Stomach smooth muscle (tissue), 2 donors: ENCODE measurements around the gene NSRP1.
"Not testable (repeated sequence)": the region's sequence is repeated elsewhere in the genome, so short reads cannot be mapped to it uniquely, and the experiment has no call there.

Source experiments
- H3K27ac ChIP-seq: one replicate; pipeline ENCODE4 v1.7.0; 2013; ENCODE audit warnings: mild to moderate bottlenecking, low read length, inconsistent platforms
- H3K27me3 ChIP-seq, 2 donors: one replicate each; pipeline ENCODE4 v1.7.0; 2013; ENCODE audit warnings: low read length in 2 of 2; ENCODE audit not compliant: insufficient read depth in 2 of 2, control insufficient read depth in 1 of 2
- H3K36me3 ChIP-seq, 2 donors: one replicate each; pipeline ENCODE4 v1.7.0; 2013; ENCODE audit warnings: low read length in 2 of 2; ENCODE audit not compliant: control insufficient read depth in 2 of 2, insufficient read depth in 2 of 2
- H3K4me1 ChIP-seq: one replicate; pipeline ENCODE4 v1.7.0; 2013; ENCODE audit warnings: low read length; ENCODE audit not compliant: control insufficient read depth, insufficient read depth
- H3K4me3 ChIP-seq, 2 donors: one replicate each; pipeline ENCODE4 v1.7.0; 2013; ENCODE audit warnings: low read length in 2 of 2
- H3K9ac ChIP-seq, 2 donors: one replicate each; pipeline ENCODE4 v1.7.0; 2013; ENCODE audit warnings: low read length in 2 of 2, mild to moderate bottlenecking in 1 of 2
- H3K9me3 ChIP-seq, 2 donors: one replicate each; pipeline ENCODE4 v1.7.0; 2013; ENCODE audit warnings: low read length in 2 of 2; ENCODE audit not compliant: control insufficient read depth in 2 of 2
- donor health status: healthy.
- donor health status: Pancreatic carcinoma.

Gene NSRP1

GRCh38 chr17:30118635-30119034 lies 2.0 kb downstream of the NSRP1 start:
- H3K9me3 ChIP-seq, H3K4me1 ChIP-seq, H3K4me3 ChIP-seq, H3K27ac ChIP-seq, H3K36me3 ChIP-seq, H3K9ac ChIP-seq, H3K27me3 ChIP-seq: not testable (repeated sequence)

GRCh38 chr17:30124273-30124796 lies 7.7 kb downstream of the NSRP1 start:
- no peak overlapping the region for H3K9ac ChIP-seq
- H3K9me3 ChIP-seq: no peaks in the 10 kb centered on the region
- H3K27ac ChIP-seq: no peak overlapping the region
- no peaks in the 10 kb centered on the region for H3K27me3 ChIP-seq
- peaks cover 0 to 5% of the 10 kb centered on the region in 2 donors for H3K36me3 ChIP-seq
- H3K4me1 ChIP-seq: no peaks in the 10 kb centered on the region
- H3K4me3 ChIP-seq: no peak overlapping the region

GRCh38 chr17:30130121-30130520 lies 13.5 kb downstream of the NSRP1 start:
- H3K4me1 ChIP-seq: no peaks in the 10 kb centered on the region
- H3K27ac ChIP-seq: no peak overlapping the region
- no peak overlapping the region for H3K9ac ChIP-seq
- H3K36me3 ChIP-seq: peaks cover 3 to 6% of the 10 kb centered on the region in 2 donors
- no peak overlapping the region for H3K4me3 ChIP-seq
- H3K27me3 ChIP-seq: no peaks in the 10 kb centered on the region
- no peaks in the 10 kb centered on the region for H3K9me3 ChIP-seq

DNA sequence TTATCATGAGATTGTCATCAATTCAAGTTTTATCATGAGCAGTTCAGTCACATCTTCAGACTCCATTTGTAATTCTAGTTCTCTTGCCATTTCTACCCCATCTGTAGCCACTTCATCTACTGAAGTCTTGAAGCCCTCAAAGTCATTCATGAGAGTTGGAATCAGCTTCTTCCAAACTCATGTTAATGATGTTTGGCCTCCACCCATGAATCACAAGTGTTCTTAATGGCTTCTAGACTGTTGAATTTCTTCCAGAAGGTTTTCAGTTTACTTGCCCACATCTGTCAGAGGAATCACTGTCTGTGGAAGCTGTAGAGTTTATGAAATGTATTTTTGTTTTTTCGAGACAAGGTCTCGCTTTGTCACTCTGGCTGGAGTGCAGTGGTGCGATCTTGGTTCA lies 16.0 kb downstream of the NSRP1 start:
- no peaks in the 10 kb centered on the region for H3K9me3 ChIP-seq
- no peak overlapping the region for H3K4me3 ChIP-seq
- H3K27me3 ChIP-seq: no peaks in the 10 kb centered on the region
- H3K9ac ChIP-seq: no peak overlapping the region
- H3K4me1 ChIP-seq: no peaks in the 10 kb centered on the region
- no peak overlapping the region for H3K27ac ChIP-seq
- peaks cover 3 to 6% of the 10 kb centered on the region in 2 donors for H3K36me3 ChIP-seq

DNA sequence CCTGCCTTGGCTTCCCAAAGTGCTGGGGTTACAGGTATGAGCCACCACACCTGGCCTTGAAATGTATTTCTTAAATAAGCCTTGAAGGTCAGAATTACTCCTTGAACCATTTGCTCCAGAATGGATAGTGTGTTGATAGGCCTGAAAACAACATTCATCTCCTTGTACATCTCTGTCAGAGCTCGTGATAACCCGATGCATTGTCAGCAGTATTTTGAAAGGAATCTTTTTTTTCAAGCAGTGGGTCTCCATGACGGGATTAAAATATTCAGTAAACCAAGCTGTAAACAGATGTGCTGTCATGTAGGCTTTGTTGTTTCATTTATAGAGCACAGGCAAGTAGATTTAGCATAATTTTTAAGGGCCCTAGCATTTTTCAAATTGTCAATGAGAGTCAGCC lies 16.6 kb downstream of the NSRP1 start:
- Histone ChIP-seq H3K9me3 (no peaks in the 10 kb centered on the region), H3K4me1 (no peaks in the 10 kb centered on the region), H3K9ac (no peak overlapping the region), H3K4me3 (no peak overlapping the region), H3K27ac (no peak overlapping the region), H3K27me3 (no peaks in the 10 kb centered on the region), H3K36me3 (peaks cover 3 to 4% of the 10 kb centered on the region in 2 donors)

DNA sequence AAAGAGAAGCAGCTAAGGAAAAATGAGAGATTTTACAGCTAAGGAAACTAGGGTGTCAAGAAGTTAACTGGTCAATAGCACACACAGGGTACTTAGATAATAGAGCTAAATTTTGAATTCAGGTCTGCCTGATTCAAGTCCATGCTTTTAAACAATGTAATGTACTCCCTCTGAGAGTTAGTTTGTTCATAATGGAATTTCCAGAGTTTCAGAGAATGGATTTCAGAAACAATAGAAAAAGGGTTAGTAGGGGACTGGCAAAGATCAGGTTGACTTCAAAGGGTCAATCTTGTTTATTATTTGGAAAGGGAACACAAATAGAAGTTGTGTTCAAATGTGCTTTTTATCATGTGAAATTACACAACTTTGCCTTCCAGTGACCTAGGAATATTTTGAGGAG lies 17.9 kb downstream of the NSRP1 start:
- no peak overlapping the region for H3K4me3 ChIP-seq
- no peak overlapping the region for H3K27ac ChIP-seq
- peaks cover 3 to 4% of the 10 kb centered on the region in 2 donors for H3K36me3 ChIP-seq
- H3K9me3 ChIP-seq: no peaks in the 10 kb centered on the region
- no peaks in the 10 kb centered on the region for H3K27me3 ChIP-seq
- H3K4me1 ChIP-seq: no peaks in the 10 kb centered on the region
- H3K9ac ChIP-seq: no peak overlapping the region

DNA sequence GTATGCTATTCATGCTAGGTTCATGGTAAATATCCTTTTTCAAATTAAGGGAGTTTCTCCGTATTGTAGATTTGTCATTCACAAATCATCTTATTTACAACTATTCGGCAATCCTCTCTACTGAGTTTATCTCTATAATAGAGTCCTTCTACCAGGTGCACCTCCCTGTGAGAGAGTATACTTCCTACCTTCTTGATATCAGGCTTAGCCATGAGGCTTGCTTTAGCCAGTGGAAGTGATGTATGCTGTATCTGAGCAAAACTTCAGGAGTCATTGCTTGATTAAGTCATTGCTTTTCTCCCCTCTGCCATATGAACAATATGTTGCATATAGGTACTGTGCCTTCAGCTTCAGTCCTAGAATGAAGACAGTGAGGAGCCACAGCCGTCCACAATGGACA lies 20.5 kb downstream of the NSRP1 start:
- Histone ChIP-seq H3K36me3 (peaks cover 0 to 4% of the 10 kb centered on the region in 2 donors), H3K27ac (no peak overlapping the region), H3K4me1 (no peaks in the 10 kb centered on the region), H3K9ac (no peak overlapping the region), H3K27me3 (no peaks in the 10 kb centered on the region), H3K9me3 (no peaks in the 10 kb centered on the region), H3K4me3 (no peak overlapping the region)

DNA sequence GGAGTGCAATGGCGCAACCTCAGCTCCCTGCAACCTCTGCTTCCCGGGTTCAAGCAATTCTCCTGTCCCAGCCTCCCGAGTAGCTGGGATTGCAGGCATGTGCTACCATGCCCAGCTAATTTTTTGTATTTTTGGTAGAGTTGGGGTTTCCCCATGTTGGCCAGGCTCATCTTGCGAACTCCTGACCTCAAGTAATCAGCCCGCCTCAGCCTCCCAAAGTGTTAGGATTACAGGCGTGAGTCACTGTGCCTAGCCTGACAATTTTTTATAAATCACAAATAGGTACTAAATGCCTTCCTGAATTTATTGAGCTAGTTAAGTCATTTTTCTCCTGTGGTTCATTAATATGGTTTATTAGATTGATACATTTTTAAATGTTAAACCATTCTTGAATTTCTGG lies 31.2 kb downstream of the NSRP1 start:
- H3K27me3 ChIP-seq, H3K4me1 ChIP-seq, H3K4me3 ChIP-seq, H3K9me3 ChIP-seq, H3K27ac ChIP-seq, H3K9ac ChIP-seq, H3K36me3 ChIP-seq: not testable (repeated sequence)

DNA sequence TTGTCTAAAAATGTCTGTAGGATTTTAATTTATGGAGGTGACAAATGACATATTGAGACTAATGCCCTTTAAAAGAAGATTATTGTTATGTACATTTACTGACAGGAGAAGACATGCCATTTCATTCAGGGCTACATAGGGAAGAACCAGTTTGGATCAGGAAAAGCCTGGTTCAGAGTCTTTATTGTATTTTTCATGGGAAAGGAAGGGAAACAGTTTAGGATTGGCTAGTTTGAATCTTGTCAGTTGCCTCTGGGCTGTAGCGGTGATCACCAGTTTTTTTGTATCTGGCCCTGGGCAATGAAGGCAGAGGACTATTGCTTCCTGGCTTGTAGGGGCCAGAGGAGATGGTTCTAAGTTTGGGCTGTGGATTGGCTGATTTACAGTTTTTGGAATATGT lies 31.8 kb downstream of the NSRP1 start:
- Histone ChIP-seq H3K9me3 (no peaks in the 10 kb centered on the region), H3K4me1 (no peaks in the 10 kb centered on the region), H3K9ac (no peak overlapping the region), H3K4me3 (no peak overlapping the region), H3K27ac (no peak overlapping the region), H3K27me3 (no peaks in the 10 kb centered on the region), H3K36me3 (no peaks in the 10 kb centered on the region)

DNA sequence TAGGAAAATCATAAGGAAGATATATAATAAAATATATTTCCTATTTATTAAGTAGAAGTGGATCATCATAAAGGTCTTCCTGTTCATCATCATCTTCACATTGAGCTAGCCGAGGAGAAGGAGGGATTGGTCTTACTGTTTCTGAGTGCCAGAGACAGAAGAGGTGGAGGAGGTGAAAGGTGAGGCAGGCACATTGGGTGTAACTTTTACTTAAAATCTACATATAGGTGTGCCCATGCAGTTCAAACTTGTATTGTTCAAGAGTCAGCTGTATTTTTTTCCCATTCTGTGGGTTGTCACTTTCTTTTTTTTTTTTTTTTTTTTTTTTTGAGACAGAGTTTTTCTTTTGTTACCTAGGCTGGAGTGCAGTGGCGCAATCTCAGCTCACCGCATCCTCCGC lies 34.9 kb downstream of the NSRP1 start:
- H3K9ac ChIP-seq: no peak overlapping the region
- H3K4me1 ChIP-seq: no peaks in the 10 kb centered on the region
- no peak overlapping the region for H3K4me3 ChIP-seq
- no peaks in the 10 kb centered on the region for H3K36me3 ChIP-seq
- H3K27me3 ChIP-seq: no peaks in the 10 kb centered on the region
- H3K27ac ChIP-seq: no peak overlapping the region
- no peaks in the 10 kb centered on the region for H3K9me3 ChIP-seq

DNA sequence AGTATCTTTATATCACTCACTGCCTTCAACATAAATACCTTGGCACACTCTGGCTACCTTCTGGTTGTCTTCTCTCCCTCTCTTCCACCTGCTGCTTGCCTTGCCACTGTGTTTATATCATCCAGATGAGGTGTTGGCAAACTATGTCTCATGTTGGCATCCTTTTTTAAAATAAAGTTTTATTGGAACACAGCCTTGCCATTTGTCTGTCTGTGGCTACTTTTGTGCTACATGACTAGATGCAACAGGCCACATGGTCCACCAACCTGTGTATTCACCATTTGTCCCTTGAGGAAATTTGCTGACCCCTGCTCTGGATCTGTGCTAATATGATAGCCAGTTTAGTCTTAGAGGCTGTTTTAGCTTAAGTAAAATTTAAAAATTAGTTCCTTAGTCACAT lies 36.8 kb downstream of the NSRP1 start:
- Histone ChIP-seq H3K27me3 (no peaks in the 10 kb centered on the region), H3K36me3 (peaks cover 0 to 7% of the 10 kb centered on the region in 2 donors), H3K4me1 (no peaks in the 10 kb centered on the region), H3K9ac (no peak overlapping the region), H3K4me3 (no peak overlapping the region), H3K9me3 (no peaks in the 10 kb centered on the region), H3K27ac (no peak overlapping the region)
